Measurements from ENCODE around the gene DTNBP1.

DNA sequence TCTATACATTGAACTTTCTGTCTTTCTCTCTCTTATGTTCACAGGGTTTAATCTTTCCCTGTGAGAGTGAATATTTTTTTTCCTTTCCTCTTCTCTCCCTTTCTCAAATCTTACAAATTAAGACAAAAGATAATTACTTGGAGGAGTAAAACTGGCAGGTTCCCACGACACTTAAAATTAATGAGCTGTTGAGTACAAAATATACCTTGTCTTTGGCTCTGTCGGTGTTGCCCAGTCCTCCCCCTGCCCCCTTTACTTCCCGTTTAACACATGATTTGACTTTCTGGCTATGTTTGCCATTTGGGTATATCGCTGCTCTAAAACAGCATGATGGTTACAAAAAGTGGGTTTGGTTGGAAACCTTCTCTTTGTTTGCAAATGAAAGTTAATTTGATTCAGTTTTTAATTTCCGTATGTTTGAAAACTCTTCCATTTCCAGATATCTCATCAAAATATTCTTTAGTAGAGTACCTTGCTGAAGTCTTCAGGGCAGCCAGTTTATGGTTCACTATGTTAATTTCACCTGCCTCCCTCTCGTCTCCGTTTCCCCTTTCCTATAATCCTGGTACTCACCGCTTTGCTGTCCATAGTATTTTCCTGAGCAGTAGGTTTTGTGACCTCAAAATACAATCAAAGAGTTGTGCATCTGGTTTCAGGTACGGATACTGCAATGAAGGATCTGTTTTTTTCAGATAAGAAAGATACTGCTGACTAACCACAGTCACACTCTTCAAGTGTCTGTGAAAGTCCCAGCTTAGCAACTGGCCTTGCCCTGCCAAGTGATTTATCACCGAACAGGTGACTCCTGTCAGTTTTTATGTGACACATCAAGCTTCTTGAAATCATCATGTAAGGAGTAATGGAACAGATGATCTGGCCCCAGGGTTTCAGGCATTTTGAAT, 181.2 kb downstream of the DTNBP1 start:
- TF ChIP-seq EZH2phosphoT487 (IDR thresholded peaks at IDR 0.05; ENCODE audit: insufficient read depth, low read depth), result no peak
- TF ChIP-seq EZH2 (IDR thresholded peaks at IDR 0.05; ENCODE audit: insufficient read depth, poor library complexity, severe bottlenecking), result no peak

Measured in GM23248 (cell line).